Peyer's patch (tissue), 4 donors: ENCODE results near the gene NAA15. TPM values are rescaled to one million over a fixed set of nuclear protein-coding genes. Genes with fewer than 3 reads are reported as not detected.

Experiments used
- DNase-seq, 3 donors: peaks; one replicate each; pipeline ENCODE4 v3.0.0-alpha.2; 2017 to 2019
- H3K27ac ChIP-seq, 4 donors: fragments of 200-600 bp; sonication (generic); one replicate each; pipeline ENCODE4 v1.5.1; 2016 to 2019
- H3K27me3 ChIP-seq, 2 donors: fragments of 200-600 bp; sonication (generic); one replicate each; pipeline ENCODE4 v1.5.1; 2019
- H3K36me3 ChIP-seq, 3 donors: fragments of 200-600 bp; sonication (generic); one replicate each; pipeline ENCODE4 v1.5.1; 2016 to 2019
- H3K4me1 ChIP-seq, 4 donors: fragments of 200-600 bp; sonication (generic); one replicate each; pipeline ENCODE4 v1.5.1; 2016 to 2019
- H3K4me3 ChIP-seq, 4 donors: fragments of 200-600 bp; sonication (generic); 1 replicate in 3 of 4; 2 replicates in 1 of 4; pipeline ENCODE4 v1.5.1; 2016 to 2019; ENCODE audit warnings: mild to moderate bottlenecking in 1 of 4
- H3K9me3 ChIP-seq, 4 donors: fragments of 200-600 bp; sonication (generic); one replicate each; pipeline ENCODE4 v1.5.1; 2016 to 2019; ENCODE audit warnings: mild to moderate bottlenecking in 1 of 4
- CTCF ChIP-seq, 6 experiments: fragments of 450-650 bp in 4 of 6; fragments of 200-600 bp in 2 of 6; sonication (generic) in 1 of 6; IDR thresholded peaks; one replicate each; pipeline ENCODE4 v1.5.1; 2017 to 2019; ENCODE audit warnings: antibody characterized with exemption in 6 of 6, mild to moderate bottlenecking in 3 of 6, moderate library complexity in 1 of 6
- POLR2A ChIP-seq, 2 donors: fragments of 450-650 bp; IDR thresholded peaks; one replicate each; pipeline ENCODE4 v1.5.1; 2017; ENCODE audit warnings: antibody characterized with exemption in 2 of 2, mild to moderate bottlenecking in 2 of 2, moderate library complexity in 2 of 2
- total RNA-seq, 4 donors: library from RNA; depleted of rRNA; stranded (reverse); fragments of >200 nt; gene quantifications; one replicate each; pipeline ENCODE4 v1.1.0, GENCODE V29; 2016

NAA15 gene
- total RNA-seq, 4 donors from 2014 or later, result 16.6 to 77.6 (median 23.5) TPM

- TF ChIP-seq CTCF (IDR thresholded peaks at IDR 0.05) (no peak), POLR2A (IDR thresholded peaks at IDR 0.05) (no peak)
- H3K27ac ChIP-seq, result no peak overlapping the region
- H3K4me3 ChIP-seq, result no peak overlapping the region
- H3K27me3 ChIP-seq, result peaks cover 0 to 12% of the 10 kb centered on the region in 2 donors
- peaks cover 0 to 3% (median 0%) of the 10 kb centered on the region in 4 donors for H3K9me3 ChIP-seq
- peaks cover 0 to 4% (median 0%) of the 10 kb centered on the region in 3 donors for H3K36me3 ChIP-seq
- no peak for DNase-seq
- peaks cover 0 to 5% (median 2%) of the 10 kb centered on the region in 4 donors for H3K4me1 ChIP-seq
These were observed 18.6 kb upstream of the NAA15 start for GRCh38 chr4:139282721-139283075.

DNA sequence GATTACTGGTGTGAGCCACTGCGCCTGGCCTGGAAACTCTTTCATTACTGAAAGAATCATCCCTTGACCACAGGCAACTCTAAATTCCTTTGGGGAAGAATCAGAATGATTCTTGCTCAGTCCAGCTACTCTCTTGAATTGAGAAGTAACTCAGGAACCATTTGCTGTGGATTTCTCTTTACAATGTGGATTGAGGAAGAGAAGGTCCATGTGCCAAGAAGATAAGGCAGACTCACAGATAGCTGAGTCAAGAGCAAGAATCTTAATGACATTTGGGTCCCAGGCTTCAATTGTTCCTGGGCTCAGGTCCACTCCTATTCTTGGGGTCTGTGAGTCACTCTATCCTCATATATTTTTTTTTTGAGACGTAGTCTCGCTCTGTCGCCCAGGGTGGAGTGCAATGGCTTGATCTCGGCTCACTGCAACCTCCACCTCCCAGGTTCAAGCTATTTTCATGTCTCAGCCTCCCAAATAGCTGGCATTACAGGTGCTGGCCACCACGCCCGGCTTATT, 15.1 kb upstream of the NAA15 start:
- TF ChIP-seq CTCF (IDR thresholded peaks at IDR 0.05), result no peak
- Histone ChIP-seq H3K36me3 (peaks cover 0 to 39% (median 0%) of the 10 kb centered on the region in 3 donors), H3K9me3 (peaks cover 0 to 3% (median 0%) of the 10 kb centered on the region in 4 donors), H3K4me3 (no peak overlapping the region), H3K27ac (no peak overlapping the region), H3K4me1 (no peaks in the 10 kb centered on the region), H3K27me3 (no peaks in the 10 kb centered on the region)
- DNase-seq, result no peak

GRCh38 chr4:139295206-139295941, 5.9 kb upstream of the NAA15 start:
- H3K4me1 ChIP-seq, result peaks cover 0 to 9% (median 0%) of the 10 kb centered on the region in 4 donors
- TF ChIP-seq POLR2A (IDR thresholded peaks at IDR 0.05), result peak in 1 of 2 donors; percentile 61
- peak; percentile 92 to 97 (median 95) for TF ChIP-seq CTCF (IDR thresholded peaks at IDR 0.05)
- H3K27me3 ChIP-seq, result no peaks in the 10 kb centered on the region
- H3K36me3 ChIP-seq, result peaks cover 0 to 31% (median 0%) of the 10 kb centered on the region in 3 donors
- peak overlapping the region; percentile 77 to 90 (median 84) for H3K27ac ChIP-seq
- H3K4me3 ChIP-seq, result peak overlapping the region; percentile 57 to 82 (median 71)
- H3K9me3 ChIP-seq, result no peaks in the 10 kb centered on the region
- DNase-seq, result peak; percentile 99

GRCh38 chr4:139295942-139296299, 5.4 kb upstream of the NAA15 start:
- Histone ChIP-seq H3K4me1 (peaks cover 0 to 9% (median 0%) of the 10 kb centered on the region in 4 donors), H3K9me3 (no peaks in the 10 kb centered on the region), H3K4me3 (peak overlapping the region; percentile 57 to 82 (median 71)), H3K27me3 (no peaks in the 10 kb centered on the region), H3K36me3 (peaks cover 0 to 26% (median 0%) of the 10 kb centered on the region in 3 donors), H3K27ac (peak overlapping the region in 3 of 4 donors; percentile 15 to 82 (median 77))
- TF ChIP-seq CTCF (IDR thresholded peaks at IDR 0.05), result no peak
- TF ChIP-seq POLR2A (IDR thresholded peaks at IDR 0.05), result no peak
- DNase-seq, result no peak

DNA sequence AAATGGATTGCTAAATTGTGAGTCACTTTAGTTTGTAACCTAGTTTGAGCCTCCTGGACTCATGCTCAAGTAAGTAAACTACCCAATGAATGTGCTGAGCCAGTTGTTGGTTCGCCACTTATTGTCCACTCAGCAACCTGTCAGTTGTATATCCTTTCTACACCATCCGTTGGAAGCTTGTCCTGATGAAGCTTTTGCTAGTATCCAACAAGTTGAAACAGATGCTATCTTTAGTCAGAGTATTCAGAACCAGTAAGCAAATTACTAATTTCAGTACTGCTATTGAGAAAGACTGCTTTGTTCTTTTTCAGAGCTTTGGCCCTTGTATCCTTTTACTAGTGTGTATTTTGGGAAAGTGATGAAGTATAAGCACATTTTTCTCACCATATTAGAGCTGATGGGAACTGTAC, 4.3 kb upstream of the NAA15 start:
- TF ChIP-seq POLR2A (IDR thresholded peaks at IDR 0.05) (no peak), CTCF (IDR thresholded peaks at IDR 0.05) (no peak)
- DNase-seq, result no peak
- Histone ChIP-seq H3K9me3 (no peaks in the 10 kb centered on the region), H3K27ac (no peak overlapping the region), H3K4me3 (no peak overlapping the region), H3K4me1 (peaks cover 0 to 9% (median 0%) of the 10 kb centered on the region in 4 donors), H3K36me3 (peaks cover 0 to 15% (median 0%) of the 10 kb centered on the region in 3 donors), H3K27me3 (no peaks in the 10 kb centered on the region)
